ENCODE results near the gene OPRPN.

Gene OPRPN, protein sequence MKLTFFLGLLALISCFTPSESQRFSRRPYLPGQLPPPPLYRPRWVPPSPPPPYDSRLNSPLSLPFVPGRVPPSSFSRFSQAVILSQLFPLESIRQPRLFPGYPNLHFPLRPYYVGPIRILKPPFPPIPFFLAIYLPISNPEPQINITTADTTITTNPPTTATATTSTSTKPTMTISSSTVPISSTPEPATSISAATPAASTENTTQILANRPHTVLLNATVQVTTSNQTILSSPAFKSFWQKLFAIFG

DNA sequence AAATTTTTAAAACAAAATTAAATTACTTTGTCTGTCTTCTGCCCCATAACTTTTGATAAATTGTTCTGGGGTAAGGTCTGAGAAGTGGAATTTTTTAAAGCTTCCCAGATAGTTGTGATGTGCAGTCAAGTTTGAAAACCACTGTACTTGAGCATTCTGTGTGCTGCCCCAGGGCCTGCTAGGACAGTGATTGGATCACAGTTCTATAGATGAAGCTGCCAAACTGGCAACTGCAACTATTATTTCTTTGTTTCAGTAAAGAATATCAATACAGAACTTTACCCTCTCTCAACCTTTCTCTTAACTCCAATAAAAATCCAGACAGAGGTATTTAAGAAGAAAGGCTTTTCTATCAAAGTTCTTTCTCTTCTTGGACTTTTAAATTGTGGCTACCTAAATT, at the start of gene OPRPN:
TSS of gene OPRPN (plus strand) at position 361 of the 400 bp plus-strand sequence. CDS start 1,346 bp downstream, outside the sequence.
- Histone ChIP-seq H3K9me3 (ENCODE audit: insufficient read depth, low read depth, low read length) (no peaks in the 10 kb centered on the region), H3K27me3 (ENCODE audit: insufficient read depth, low read length) (no peaks in the 10 kb centered on the region), H3K36me3 (ENCODE audit: insufficient read depth, low read depth, low read length) (no peaks in the 10 kb centered on the region), H3K4me3 (ENCODE audit: low read length) (no peak within 1 kb of the TSS), H3K4me1 (ENCODE audit: insufficient read depth, low read length) (no peaks in the 10 kb centered on the region), H3K27ac (ENCODE audit: low read length) (no peak within 1 kb of the TSS), H3K9ac (ENCODE audit: low read depth, low read length) (no peak within 1 kb of the TSS)

DNA sequence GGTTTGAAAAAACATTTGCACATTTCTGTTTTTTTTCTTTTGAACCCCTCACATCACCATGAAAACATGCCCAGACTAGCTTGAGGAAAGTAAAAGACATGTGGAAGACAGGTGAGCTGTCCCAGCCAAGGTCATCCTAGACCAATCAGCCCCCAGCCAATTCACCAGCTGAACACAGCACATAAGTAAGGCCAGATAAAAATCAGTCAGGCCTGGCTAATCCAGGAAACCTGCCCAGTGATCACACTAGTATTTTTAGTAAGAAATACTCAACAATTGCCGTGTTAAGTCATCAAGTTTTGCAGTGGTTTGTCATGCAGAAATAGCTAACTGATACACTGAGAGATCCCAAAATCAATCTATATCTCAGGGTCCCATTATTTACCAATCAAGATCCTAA, 41.6 kb upstream of the OPRPN start:
- Histone ChIP-seq H3K27me3 (ENCODE audit: insufficient read depth, low read length) (no peaks in the 10 kb centered on the region), H3K4me1 (ENCODE audit: insufficient read depth, low read length) (no peaks in the 10 kb centered on the region), H3K9me3 (ENCODE audit: insufficient read depth, low read depth, low read length) (no peaks in the 10 kb centered on the region)

DNA sequence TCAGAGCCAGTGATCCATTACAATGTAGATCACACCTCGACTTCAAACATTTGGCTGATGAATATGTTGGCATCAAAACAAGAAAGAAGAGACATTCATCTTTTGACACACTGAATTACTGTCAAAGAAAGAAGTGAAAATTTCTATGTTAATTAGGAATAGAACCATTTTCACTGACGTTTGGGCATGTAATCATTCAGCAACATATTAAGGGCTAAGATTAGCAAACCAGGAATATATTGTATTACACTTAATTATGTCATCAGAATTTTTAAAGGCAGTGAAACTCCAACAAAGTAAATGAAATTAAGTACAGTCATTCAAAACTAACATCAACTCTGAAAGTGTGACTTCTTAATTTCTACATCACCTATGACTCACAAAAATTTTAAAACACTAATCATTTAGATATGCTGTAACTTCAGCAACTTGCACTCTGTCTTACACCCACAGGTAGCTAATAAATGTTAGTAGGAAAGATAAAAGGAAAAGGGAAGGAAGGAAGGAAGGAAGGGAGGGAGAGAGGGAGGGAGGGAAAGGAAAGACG, 38.6 kb upstream of the OPRPN start:
- Histone ChIP-seq H3K27me3 (ENCODE audit: insufficient read depth, low read length) (no peaks in the 10 kb centered on the region), H3K27ac (ENCODE audit: low read length) (no peak overlapping the region)

More for the DNA sequence above, 41.6 kb upstream of the OPRPN start:
- Histone ChIP-seq H3K27ac (ENCODE audit: low read length) (no peak overlapping the region), H3K36me3 (ENCODE audit: insufficient read depth, low read depth, low read length) (no peaks in the 10 kb centered on the region), H3K9ac (ENCODE audit: low read depth, low read length) (no peak overlapping the region), H3K4me3 (ENCODE audit: low read length) (no peak overlapping the region)

DNA sequence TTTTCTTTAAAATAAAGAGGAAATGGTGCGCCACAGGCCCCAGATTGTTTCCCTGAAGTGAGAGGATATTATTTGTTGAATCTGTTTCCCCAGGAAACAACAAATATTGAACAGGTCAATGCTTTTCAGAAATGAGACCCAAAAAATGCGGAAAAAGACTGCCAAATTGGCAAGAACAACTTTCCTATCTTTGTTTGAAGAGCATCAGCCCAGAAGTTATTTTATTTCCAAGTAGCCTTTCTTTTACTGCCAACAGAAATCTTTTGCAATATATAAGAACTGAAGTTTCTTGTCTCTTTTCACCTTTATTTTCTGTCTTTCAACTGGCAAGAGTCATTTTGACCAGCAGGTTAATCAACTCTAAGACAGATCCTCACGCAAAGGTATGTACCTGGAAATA, 37.3 kb upstream of the OPRPN start, which contains the start of gene SMR3A:
TSS of gene SMR3A (plus strand) at position 301 of the 400 bp plus-strand sequence. CDS start 1,356 bp downstream, outside the sequence.
- no peaks in the 10 kb centered on the region for H3K27me3 ChIP-seq (ENCODE audit: insufficient read depth, low read length)

More for the DNA sequence above, 38.6 kb upstream of the OPRPN start:
- Histone ChIP-seq H3K4me3 (ENCODE audit: low read length) (no peak overlapping the region), H3K9ac (ENCODE audit: low read depth, low read length) (no peak overlapping the region), H3K9me3 (ENCODE audit: insufficient read depth, low read depth, low read length) (no peaks in the 10 kb centered on the region), H3K36me3 (ENCODE audit: insufficient read depth, low read depth, low read length) (no peaks in the 10 kb centered on the region), H3K4me1 (ENCODE audit: insufficient read depth, low read length) (no peaks in the 10 kb centered on the region)

DNA sequence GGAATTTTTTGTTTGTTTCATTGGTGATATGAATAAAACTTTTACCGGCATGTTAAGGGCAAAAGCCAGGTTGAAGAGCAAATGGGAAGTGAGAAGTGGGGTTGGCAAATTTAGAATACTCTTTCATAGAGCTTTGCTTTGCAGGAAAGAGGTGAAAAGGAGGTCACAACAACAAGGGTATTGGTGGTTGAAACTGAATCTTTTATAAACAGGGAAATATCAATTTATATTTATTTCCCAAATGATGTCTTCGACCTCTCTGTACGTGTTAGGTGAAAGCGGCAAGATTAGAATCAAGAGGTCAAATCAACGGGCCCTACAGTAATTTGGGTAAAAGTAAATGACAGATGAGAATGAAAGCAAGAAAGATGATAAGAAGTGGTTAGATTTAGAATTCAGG, 33.7 kb upstream of the OPRPN start:
- Histone ChIP-seq H3K4me1 (ENCODE audit: insufficient read depth, low read length) (no peaks in the 10 kb centered on the region), H3K4me3 (ENCODE audit: low read length) (no peak overlapping the region), H3K9ac (ENCODE audit: low read depth, low read length) (no peak overlapping the region), H3K9me3 (ENCODE audit: insufficient read depth, low read depth, low read length) (no peaks in the 10 kb centered on the region), H3K27me3 (ENCODE audit: insufficient read depth, low read length) (no peaks in the 10 kb centered on the region), H3K36me3 (ENCODE audit: insufficient read depth, low read depth, low read length) (no peaks in the 10 kb centered on the region), H3K27ac (ENCODE audit: low read length) (no peak overlapping the region)

More for the DNA sequence above, 37.3 kb upstream of the OPRPN start, which contains the start of gene SMR3A:
- H3K27ac ChIP-seq (ENCODE audit: low read length), result no peak within 1 kb of the TSS
- H3K4me1 ChIP-seq (ENCODE audit: insufficient read depth, low read length), result no peaks in the 10 kb centered on the region
- H3K4me3 ChIP-seq (ENCODE audit: low read length), result no peak within 1 kb of the TSS
- no peak within 1 kb of the TSS for H3K9ac ChIP-seq (ENCODE audit: low read depth, low read length)
- no peaks in the 10 kb centered on the region for H3K9me3 ChIP-seq (ENCODE audit: insufficient read depth, low read depth, low read length)
- H3K36me3 ChIP-seq (ENCODE audit: insufficient read depth, low read depth, low read length), result no peaks in the 10 kb centered on the region

DNA sequence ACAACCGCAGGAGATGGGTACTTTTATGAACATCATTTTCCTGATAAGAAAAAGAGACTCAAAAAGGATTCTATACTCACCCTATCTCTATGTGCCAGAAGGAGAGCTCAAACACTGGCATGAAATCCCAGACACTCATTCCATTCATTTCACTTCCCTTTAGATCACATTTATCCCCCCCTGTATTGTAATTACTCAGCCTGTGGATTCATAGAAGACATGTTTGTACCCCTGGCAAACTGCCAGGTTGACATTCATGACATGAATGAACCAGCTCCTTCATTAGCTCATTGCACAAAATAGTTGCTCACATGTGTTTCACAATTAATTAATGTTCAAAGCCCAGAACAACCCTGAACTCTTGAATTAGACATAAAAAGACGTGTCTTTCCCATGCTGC, 32.3 kb upstream of the OPRPN start:
- Histone ChIP-seq H3K27ac (ENCODE audit: low read length) (no peak overlapping the region), H3K27me3 (ENCODE audit: insufficient read depth, low read length) (no peaks in the 10 kb centered on the region), H3K9ac (ENCODE audit: low read depth, low read length) (no peak overlapping the region), H3K4me3 (ENCODE audit: low read length) (no peak overlapping the region), H3K9me3 (ENCODE audit: insufficient read depth, low read depth, low read length) (no peaks in the 10 kb centered on the region), H3K4me1 (ENCODE audit: insufficient read depth, low read length) (no peaks in the 10 kb centered on the region), H3K36me3 (ENCODE audit: insufficient read depth, low read depth, low read length) (no peaks in the 10 kb centered on the region)

DNA sequence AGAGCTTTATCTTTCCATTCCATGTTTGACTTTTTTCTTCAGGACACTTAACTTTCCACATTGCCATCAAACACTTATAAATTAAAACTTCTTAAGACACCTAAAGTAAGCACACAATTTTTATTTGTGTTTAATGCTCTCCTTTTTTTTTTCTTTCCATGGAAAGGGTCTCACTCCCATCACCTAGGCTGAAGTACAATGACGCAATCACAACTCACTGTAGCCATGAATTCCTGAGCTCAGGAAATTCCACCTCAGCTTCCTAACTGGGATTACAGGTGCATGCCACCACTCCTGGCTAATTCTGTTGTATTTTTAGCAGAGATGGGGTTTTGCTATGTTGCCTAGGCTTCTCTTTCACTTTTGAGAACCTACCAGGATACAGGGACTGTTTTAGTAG, 29.9 kb upstream of the OPRPN start:
- no peaks in the 10 kb centered on the region for H3K9me3 ChIP-seq (ENCODE audit: insufficient read depth, low read depth, low read length)
- no peaks in the 10 kb centered on the region for H3K36me3 ChIP-seq (ENCODE audit: insufficient read depth, low read depth, low read length)
- H3K27ac ChIP-seq (ENCODE audit: low read length), result no peak overlapping the region
- no peaks in the 10 kb centered on the region for H3K4me1 ChIP-seq (ENCODE audit: insufficient read depth, low read length)
- no peaks in the 10 kb centered on the region for H3K27me3 ChIP-seq (ENCODE audit: insufficient read depth, low read length)
- no peak overlapping the region for H3K9ac ChIP-seq (ENCODE audit: low read depth, low read length)
- no peak overlapping the region for H3K4me3 ChIP-seq (ENCODE audit: low read length)

DNA sequence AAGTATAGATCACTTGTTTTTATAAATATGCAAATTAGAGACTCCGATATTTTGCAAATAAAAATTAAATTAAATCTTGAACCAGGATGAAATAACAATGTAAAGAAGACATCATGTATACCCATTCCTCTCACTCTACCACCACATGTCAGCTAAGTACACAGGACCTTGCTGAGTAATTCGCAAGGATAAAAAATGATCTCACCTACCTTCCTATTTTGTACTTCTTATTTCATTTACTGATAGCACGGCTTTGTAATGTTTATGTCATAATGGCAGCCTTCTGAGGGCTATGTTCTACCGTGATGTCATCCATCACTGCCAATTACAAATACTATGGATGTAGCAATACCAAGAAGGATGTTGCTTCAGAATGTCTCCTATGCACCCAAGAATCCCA, 25.8 kb upstream of the OPRPN start:
- H3K9me3 ChIP-seq (ENCODE audit: insufficient read depth, low read depth, low read length), result no peaks in the 10 kb centered on the region
- H3K4me3 ChIP-seq (ENCODE audit: low read length), result no peak overlapping the region
- H3K36me3 ChIP-seq (ENCODE audit: insufficient read depth, low read depth, low read length), result no peaks in the 10 kb centered on the region
- no peaks in the 10 kb centered on the region for H3K27me3 ChIP-seq (ENCODE audit: insufficient read depth, low read length)
- no peak overlapping the region for H3K9ac ChIP-seq (ENCODE audit: low read depth, low read length)
- H3K27ac ChIP-seq (ENCODE audit: low read length), result no peak overlapping the region
- no peaks in the 10 kb centered on the region for H3K4me1 ChIP-seq (ENCODE audit: insufficient read depth, low read length)

DNA sequence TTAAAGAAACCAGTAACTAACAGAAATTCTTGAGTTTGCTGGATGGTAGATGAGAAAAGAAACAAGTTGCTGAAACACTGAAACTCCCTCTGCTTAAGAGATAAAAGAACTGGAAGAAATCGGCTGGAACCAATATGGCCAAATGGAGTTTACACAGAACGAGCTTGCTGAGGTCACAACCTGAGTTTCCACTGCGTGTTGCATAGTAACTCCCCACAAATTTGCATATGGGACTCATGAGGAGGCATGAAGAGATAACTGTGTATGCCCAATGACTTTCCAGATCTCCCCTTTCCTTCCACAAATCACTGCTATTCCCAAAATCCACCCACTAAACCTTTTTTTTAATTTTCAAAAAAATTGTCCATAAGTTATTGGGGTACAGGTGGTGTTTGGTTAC, 25.0 kb upstream of the OPRPN start:
- no peaks in the 10 kb centered on the region for H3K36me3 ChIP-seq (ENCODE audit: insufficient read depth, low read depth, low read length)
- no peak overlapping the region for H3K9ac ChIP-seq (ENCODE audit: low read depth, low read length)
- H3K4me1 ChIP-seq (ENCODE audit: insufficient read depth, low read length), result no peaks in the 10 kb centered on the region
- H3K27ac ChIP-seq (ENCODE audit: low read length), result no peak overlapping the region
- no peak overlapping the region for H3K4me3 ChIP-seq (ENCODE audit: low read length)
- H3K27me3 ChIP-seq (ENCODE audit: insufficient read depth, low read length), result no peaks in the 10 kb centered on the region
- H3K9me3 ChIP-seq (ENCODE audit: insufficient read depth, low read depth, low read length), result no peaks in the 10 kb centered on the region

DNA sequence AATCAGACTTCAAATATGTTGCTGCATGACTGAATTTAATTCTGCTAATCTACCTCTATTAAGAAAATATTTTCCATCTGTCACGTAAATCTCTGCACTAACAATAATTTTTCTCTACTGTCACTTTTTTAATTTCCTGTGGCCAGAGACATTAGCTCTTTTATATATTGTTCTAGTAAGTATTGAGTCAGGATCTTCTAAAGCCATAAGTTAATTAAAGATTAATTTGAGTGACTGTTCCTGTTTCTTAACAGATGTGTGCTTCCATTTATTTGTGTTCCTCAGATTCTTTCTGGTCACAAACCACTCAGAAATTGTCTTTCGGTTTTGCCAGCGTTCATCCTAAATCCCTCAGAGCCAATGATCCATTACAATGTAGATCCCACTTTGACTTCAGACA, 17.2 kb upstream of the OPRPN start:
- no peaks in the 10 kb centered on the region for H3K27me3 ChIP-seq (ENCODE audit: insufficient read depth, low read length)

DNA sequence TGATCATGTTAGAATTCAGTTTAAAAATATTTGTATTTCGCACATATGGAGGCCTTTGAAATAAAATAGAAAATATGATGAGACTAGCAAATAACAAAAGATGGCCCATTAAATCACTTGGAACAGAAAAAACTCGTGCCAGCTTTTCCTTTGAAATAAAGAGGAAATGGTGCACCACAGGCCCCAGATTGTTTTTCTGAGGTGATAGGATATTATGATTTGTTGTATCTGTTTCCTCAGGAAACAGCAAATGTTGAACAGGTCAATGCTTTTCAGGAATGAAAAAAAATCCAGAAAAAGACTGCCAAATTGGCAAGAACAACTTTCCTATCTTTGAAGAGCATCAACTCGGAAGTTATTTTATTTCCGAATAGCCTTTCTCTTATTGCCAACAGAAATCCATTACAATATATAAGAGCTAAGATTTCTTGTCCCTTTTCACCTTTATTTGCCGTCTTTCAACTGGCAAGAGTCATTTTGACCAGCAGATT, 15.0 kb upstream of the OPRPN start, which contains the start of gene SMR3B:
TSS of gene SMR3B (plus strand) at position 441 of the 491 bp plus-strand sequence. CDS start 1,380 bp downstream, outside the sequence.
- no peak within 1 kb of the TSS for H3K4me3 ChIP-seq (ENCODE audit: low read length)
- H3K27me3 ChIP-seq (ENCODE audit: insufficient read depth, low read length), result no peaks in the 10 kb centered on the region
- H3K9ac ChIP-seq (ENCODE audit: low read depth, low read length), result no peak within 1 kb of the TSS
- no peak within 1 kb of the TSS for H3K27ac ChIP-seq (ENCODE audit: low read length)
- no peaks in the 10 kb centered on the region for H3K4me1 ChIP-seq (ENCODE audit: insufficient read depth, low read length)
- H3K9me3 ChIP-seq (ENCODE audit: insufficient read depth, low read depth, low read length), result no peaks in the 10 kb centered on the region
- H3K36me3 ChIP-seq (ENCODE audit: insufficient read depth, low read depth, low read length), result no peaks in the 10 kb centered on the region

More for the DNA sequence above, 17.2 kb upstream of the OPRPN start:
- Histone ChIP-seq H3K4me1 (ENCODE audit: insufficient read depth, low read length) (no peaks in the 10 kb centered on the region), H3K36me3 (ENCODE audit: insufficient read depth, low read depth, low read length) (no peaks in the 10 kb centered on the region), H3K9me3 (ENCODE audit: insufficient read depth, low read depth, low read length) (no peaks in the 10 kb centered on the region), H3K27ac (ENCODE audit: low read length) (no peak overlapping the region), H3K4me3 (ENCODE audit: low read length) (no peak overlapping the region), H3K9ac (ENCODE audit: low read depth, low read length) (no peak overlapping the region)
